Natural killer cell (primary cell): Measurements from ENCODE around the gene NAA10. TPM values are rescaled to one million over a fixed set of nuclear protein-coding genes. Genes with fewer than 3 reads are reported as not detected.
A peak's percentile ranks its signal among the peaks of the same experiment; 100 is the strongest.

Source experiments
- ATAC-seq, 3 donors: fragments of 150-1000 bp in 2 of 3; fragments of 200-7000 bp in 1 of 3; cut with Tn5 transposase; 1 replicate in 1 of 3; 2 replicates in 2 of 3; pipeline ENCODE4 v1.10.0; 2021; ENCODE audit warnings: mild to moderate bottlenecking in 2 of 3, moderate library complexity in 2 of 3
- DNase-seq, 2 donors: peaks; one replicate each; pipeline versions ENCODE4 v3.0.0 to v3.0.0-alpha.2; 2013 to 2021; ENCODE audit warnings: mixed read lengths in 1 of 2
- H3K27ac ChIP-seq: one replicate; pipeline ENCODE4 v1.5.1; 2013; ENCODE audit warnings: mild to moderate bottlenecking, low read length
- H3K27me3 ChIP-seq: one replicate; pipeline ENCODE4 v1.6.1; 2013; ENCODE audit warnings: low read length; ENCODE audit not compliant: control insufficient read depth, insufficient read depth
- H3K36me3 ChIP-seq: one replicate; pipeline ENCODE4 v1.6.1; 2013; ENCODE audit warnings: low read length; ENCODE audit not compliant: control insufficient read depth, insufficient read depth
- H3K4me1 ChIP-seq: one replicate; pipeline ENCODE4 v1.6.1; 2013; ENCODE audit warnings: low read length; ENCODE audit not compliant: control insufficient read depth, insufficient read depth
- H3K4me3 ChIP-seq: one replicate; pipeline ENCODE4 v1.5.1; 2013; ENCODE audit warnings: low read length
- H3K9me3 ChIP-seq: one replicate; pipeline ENCODE4 v1.6.1; 2013; ENCODE audit warnings: low read length; ENCODE audit not compliant: control insufficient read depth, insufficient read depth
- H3K27ac Mint-ChIP-seq, 2 donors: one replicate each; pipeline ENCODE4 v1.8.0; 2022; ENCODE audit warnings: mild to moderate bottlenecking in 2 of 2, mixed read lengths in 2 of 2, moderate library complexity in 1 of 2
- H3K27me3 Mint-ChIP-seq, 2 donors: one replicate each; pipeline ENCODE4 v1.8.0; 2022; ENCODE audit warnings: low read depth in 2 of 2, mixed read lengths in 2 of 2
- H3K36me3 Mint-ChIP-seq: one replicate; pipeline ENCODE4 v1.8.0; 2022; ENCODE audit warnings: mixed read lengths
- H3K4me1 Mint-ChIP-seq, 2 donors: one replicate each; pipeline ENCODE4 v1.8.0; 2022; ENCODE audit warnings: mixed read lengths in 2 of 2
- H3K4me3 Mint-ChIP-seq: one replicate; pipeline ENCODE4 v1.8.0; 2022; ENCODE audit warnings: mild to moderate bottlenecking, moderate library complexity, mixed read lengths
- H3K9me3 Mint-ChIP-seq, 2 donors: one replicate each; pipeline ENCODE4 v1.8.0; 2022; ENCODE audit warnings: mixed read lengths in 2 of 2
- WGBS: methylation state at CpG from one replicate; pipeline ENCODE4 v1.1.7; 2013; ENCODE audit warnings: missing lambda C conversion rate; ENCODE audit not compliant: insufficient coverage; 5-methylcytosine and 5-hydroxymethylcytosine counted together
- intact Hi-C: fragments of 100-400 bp; cut with micrococcal nuclease; formaldehyde crosslinking; loops from one replicate; pipeline ENCODE4 v1.14.2; 2022
- total RNA-seq, 4 donors: library from RNA; stranded (reverse); fragments of 120-200 nt in 1 of 4; gene quantifications; one replicate each; pipeline versions ENCODE4 v1.2.3 to v1.2.4, GENCODE V29; 2013 to 2022
- TF ChIP-seq, protein P1 (sequence below): fragments of 200-600 bp; IDR thresholded peaks from one replicate; pipeline ENCODE4 v1.8.0; 2022; ENCODE audit warnings: antibody characterized with exemption

The NAA10 gene
- total RNA-seq, 3 donors from 2014 or later (not counting 1 experiment from before 2014, with no cell fraction given): 63.4 to 82.3 (median 73.1) TPM

DNA sequence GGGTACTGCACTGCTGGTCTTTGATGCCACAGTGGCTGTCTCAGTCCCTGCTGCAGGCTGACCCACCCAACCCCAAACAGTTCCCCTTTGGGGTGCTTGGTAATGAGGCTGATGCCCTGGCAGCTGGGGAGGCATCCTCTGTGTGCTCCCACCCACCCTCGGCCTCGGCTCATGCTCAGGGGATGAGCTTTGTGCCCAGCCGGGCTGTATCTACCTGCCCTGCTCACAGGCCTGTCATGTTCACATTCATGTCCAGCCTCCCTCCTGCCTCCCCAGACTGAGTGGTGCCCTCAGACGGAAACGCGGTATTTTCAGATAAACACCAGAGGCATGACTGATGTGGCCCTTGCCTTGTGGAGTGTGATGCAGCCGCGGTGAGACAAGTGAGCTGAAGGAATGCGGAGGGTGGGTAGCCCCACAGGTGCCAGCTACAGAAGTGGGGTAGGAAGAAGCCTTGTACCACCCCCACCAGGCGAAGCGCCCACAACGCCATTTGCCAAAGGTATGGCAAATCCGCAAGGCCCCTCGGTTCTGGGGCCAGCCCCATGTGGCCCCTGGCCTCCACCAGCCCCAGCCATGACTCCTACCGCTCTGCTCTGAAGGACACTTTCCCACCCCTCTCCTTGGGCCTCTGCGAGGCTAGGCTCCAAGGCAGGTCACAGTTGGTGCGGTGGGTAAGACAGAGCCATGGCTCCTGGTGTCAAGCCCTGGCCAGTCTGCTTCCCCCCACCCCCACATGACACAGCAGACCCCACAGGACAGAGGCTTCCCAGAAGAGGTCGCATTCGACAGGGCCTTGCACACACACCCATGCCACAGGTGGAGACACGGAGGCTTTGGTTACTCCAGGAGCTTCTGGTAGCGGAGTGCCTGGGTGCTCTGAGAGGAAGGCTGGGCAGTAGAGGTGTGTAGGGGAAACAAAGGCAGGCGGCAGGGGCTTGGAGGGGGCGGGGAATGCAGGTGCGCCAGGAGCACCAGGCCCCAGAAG lies 11.4 kb upstream of the NAA10 start:
- Mint-ChIP-seq H3K27me3 (no peaks in the 10 kb centered on the region), H3K27ac (peak overlapping the region in 1 of 2 donors; percentile 93), H3K4me3 (no peak overlapping the region), H3K4me1 (peaks cover 12 to 26% of the 10 kb centered on the region in 2 donors), H3K36me3 (no peaks in the 10 kb centered on the region), H3K9me3 (no peaks in the 10 kb centered on the region)
- H3K9me3 ChIP-seq: no peaks in the 10 kb centered on the region
- no peak for DNase-seq
- intact Hi-C loops: no loop called here
- peaks cover 66% of the 10 kb centered on the region for H3K4me1 ChIP-seq
- peaks cover 24% of the 10 kb centered on the region for H3K36me3 ChIP-seq
- H3K4me3 ChIP-seq: no peak overlapping the region
- ATAC-seq: no peak
- H3K27ac ChIP-seq: no peak overlapping the region
- 86% methylated on average over 24 of the region's 24 CpGs for WGBS
- TF ChIP-seq, protein P1, sequence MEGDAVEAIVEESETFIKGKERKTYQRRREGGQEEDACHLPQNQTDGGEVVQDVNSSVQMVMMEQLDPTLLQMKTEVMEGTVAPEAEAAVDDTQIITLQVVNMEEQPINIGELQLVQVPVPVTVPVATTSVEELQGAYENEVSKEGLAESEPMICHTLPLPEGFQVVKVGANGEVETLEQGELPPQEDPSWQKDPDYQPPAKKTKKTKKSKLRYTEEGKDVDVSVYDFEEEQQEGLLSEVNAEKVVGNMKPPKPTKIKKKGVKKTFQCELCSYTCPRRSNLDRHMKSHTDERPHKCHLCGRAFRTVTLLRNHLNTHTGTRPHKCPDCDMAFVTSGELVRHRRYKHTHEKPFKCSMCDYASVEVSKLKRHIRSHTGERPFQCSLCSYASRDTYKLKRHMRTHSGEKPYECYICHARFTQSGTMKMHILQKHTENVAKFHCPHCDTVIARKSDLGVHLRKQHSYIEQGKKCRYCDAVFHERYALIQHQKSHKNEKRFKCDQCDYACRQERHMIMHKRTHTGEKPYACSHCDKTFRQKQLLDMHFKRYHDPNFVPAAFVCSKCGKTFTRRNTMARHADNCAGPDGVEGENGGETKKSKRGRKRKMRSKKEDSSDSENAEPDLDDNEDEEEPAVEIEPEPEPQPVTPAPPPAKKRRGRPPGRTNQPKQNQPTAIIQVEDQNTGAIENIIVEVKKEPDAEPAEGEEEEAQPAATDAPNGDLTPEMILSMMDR: no peak
- H3K27me3 ChIP-seq: no peaks in the 10 kb centered on the region

DNA sequence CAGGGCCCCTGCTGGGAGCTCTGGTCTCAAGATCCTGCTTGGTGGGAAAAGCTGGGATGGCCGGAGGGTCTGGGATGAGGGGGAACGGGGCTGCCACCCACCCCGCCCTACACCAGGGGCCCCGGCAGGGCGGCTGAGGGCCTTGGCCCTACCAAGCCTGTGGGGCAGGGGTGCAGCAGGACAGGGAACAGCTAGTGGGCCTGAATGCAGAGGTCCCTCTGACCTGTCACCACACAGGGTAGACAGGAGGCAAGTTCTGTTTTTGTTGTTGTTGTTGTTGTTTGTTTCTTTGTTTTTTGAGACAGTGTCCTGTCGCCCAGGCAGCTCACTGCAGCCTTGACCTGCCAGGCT lies 9.9 kb upstream of the NAA10 start:
- no peaks in the 10 kb centered on the region for H3K9me3 Mint-ChIP-seq
- H3K27me3 Mint-ChIP-seq: no peaks in the 10 kb centered on the region
- peak overlapping the region; percentile 67 for H3K4me3 Mint-ChIP-seq
- peaks cover 15 to 29% of the 10 kb centered on the region in 2 donors for H3K4me1 Mint-ChIP-seq
- Histone ChIP-seq H3K9me3 (no peaks in the 10 kb centered on the region), H3K27ac (no peak overlapping the region), H3K4me1 (peaks cover 67% of the 10 kb centered on the region), H3K27me3 (no peaks in the 10 kb centered on the region), H3K4me3 (peak overlapping the region; percentile 44), H3K36me3 (peaks cover 10% of the 10 kb centered on the region)
- H3K27ac Mint-ChIP-seq: peak overlapping the region; percentile 53 to 90
- DNase-seq: no peak
- TF ChIP-seq, protein P1: no peak
- peak in 1 of 3 donors; percentile 4 for ATAC-seq
- no peaks in the 10 kb centered on the region for H3K36me3 Mint-ChIP-seq
- intact Hi-C loops: no loop called here
- 45% methylated on average over 6 of the region's 6 CpGs for WGBS

DNA sequence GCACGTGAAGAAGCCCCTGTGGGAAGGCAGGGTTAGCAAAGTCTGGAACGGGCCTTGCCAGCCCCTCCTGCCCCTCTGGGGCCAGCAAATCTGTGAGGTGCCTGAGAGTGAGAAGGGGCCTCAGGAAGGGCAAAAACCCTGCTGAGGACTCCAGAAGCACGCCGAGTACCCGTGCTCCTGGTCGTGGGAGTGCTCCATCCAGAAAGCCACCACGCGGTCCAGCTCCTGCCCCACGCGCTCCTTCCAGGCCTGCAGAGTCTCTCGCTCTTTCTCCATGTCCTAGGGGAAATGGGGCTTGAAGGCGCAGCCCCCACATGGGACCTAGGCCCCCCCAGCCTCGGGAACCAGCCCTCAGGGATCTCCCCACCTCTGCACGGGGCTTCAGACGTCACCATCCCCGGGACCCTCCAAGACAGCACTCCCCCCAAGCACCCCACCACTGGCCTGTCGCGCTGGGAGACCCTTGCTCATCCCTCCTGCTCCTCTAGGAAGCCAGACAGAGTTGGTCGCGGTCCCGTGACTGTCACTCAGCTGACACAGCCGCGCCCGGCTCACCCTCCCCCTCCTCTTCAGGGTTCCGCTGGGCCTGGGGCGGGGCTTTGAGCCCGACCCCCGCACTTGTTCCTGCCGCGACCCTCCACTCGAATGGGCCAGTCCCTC lies 9.4 kb upstream of the NAA10 start, which contains the start of gene RENBP:
TSS of gene RENBP (minus strand) at position 504 of the 660 bp plus-strand sequence. CDS start at position 471, 33 bp downstream.
- H3K27ac Mint-ChIP-seq: peak within 1 kb of the TSS; percentile 53 to 90
- TF ChIP-seq, protein P1: no peak
- DNase-seq: peak in 1 of 2 donors; percentile 59
- H3K4me1 Mint-ChIP-seq: peaks cover 15 to 29% of the 10 kb centered on the region in 2 donors
- H3K4me3 Mint-ChIP-seq: peak within 1 kb of the TSS; percentile 87
- peak; percentile 46 to 64 (median 47) for ATAC-seq
- Histone ChIP-seq H3K36me3 (peaks cover 6% of the 10 kb centered on the region), H3K4me3 (peak within 1 kb of the TSS; percentile 44), H3K27ac (peak within 1 kb of the TSS; percentile 50), H3K4me1 (peaks cover 62% of the 10 kb centered on the region), H3K9me3 (no peaks in the 10 kb centered on the region), H3K27me3 (no peaks in the 10 kb centered on the region)
- 12% methylated on average over 31 of the region's 31 CpGs for WGBS
- intact Hi-C loops: no loop called here
- H3K27me3 Mint-ChIP-seq: no peaks in the 10 kb centered on the region
- H3K9me3 Mint-ChIP-seq: no peaks in the 10 kb centered on the region
- H3K36me3 Mint-ChIP-seq: no peaks in the 10 kb centered on the region
